ACC112 (cell line): Measurements from ENCODE around the gene FLNC.

Experiments
- H2AFZ ChIP-seq: fragments of 200-600 bp; sonication (generic); one replicate; pipeline ENCODE4 v1.6.0; 2017; ENCODE audit warnings: antibody characterized with exemption, low read length; ENCODE audit not compliant: unreplicated experiment
- H3K27ac ChIP-seq: fragments of 200-600 bp; sonication (generic); 2 replicates; pipeline ENCODE4 v1.5.1; 2014; ENCODE audit warnings: low read depth, mild to moderate bottlenecking, antibody characterized with exemption, low read length, moderate library complexity
- H3K27me3 ChIP-seq: fragments of 200-600 bp; sonication (generic); 2 replicates; pipeline ENCODE4 v1.6.1; 2014; ENCODE audit warnings: mild to moderate bottlenecking, antibody characterized with exemption, low read length, moderate library complexity, mixed read lengths; ENCODE audit not compliant: insufficient read depth
- H3K36me3 ChIP-seq: fragments of 200-600 bp; sonication (generic); 2 replicates; pipeline ENCODE4 v1.6.1; 2016; ENCODE audit warnings: mild to moderate bottlenecking, antibody characterized with exemption, low read length, moderate library complexity, mixed read lengths; ENCODE audit not compliant: insufficient read depth
- H3K4me1 ChIP-seq: fragments of 200-600 bp; sonication (generic); one replicate; pipeline ENCODE4 v1.6.1; 2016; ENCODE audit warnings: low read length, mixed read lengths; ENCODE audit not compliant: insufficient read depth, unreplicated experiment, control insufficient read depth
- H3K4me3 ChIP-seq: fragments of 200-600 bp; sonication (generic); 2 replicates; pipeline ENCODE4 v1.5.1; 2014; ENCODE audit warnings: mild to moderate bottlenecking, low read depth, low read length
- H3K79me2 ChIP-seq: fragments of 200-600 bp; sonication (generic); one replicate; pipeline ENCODE4 v1.6.0; 2016; ENCODE audit warnings: low read length; ENCODE audit not compliant: control insufficient read depth, unreplicated experiment, insufficient read depth

Gene FLNC

DNA sequence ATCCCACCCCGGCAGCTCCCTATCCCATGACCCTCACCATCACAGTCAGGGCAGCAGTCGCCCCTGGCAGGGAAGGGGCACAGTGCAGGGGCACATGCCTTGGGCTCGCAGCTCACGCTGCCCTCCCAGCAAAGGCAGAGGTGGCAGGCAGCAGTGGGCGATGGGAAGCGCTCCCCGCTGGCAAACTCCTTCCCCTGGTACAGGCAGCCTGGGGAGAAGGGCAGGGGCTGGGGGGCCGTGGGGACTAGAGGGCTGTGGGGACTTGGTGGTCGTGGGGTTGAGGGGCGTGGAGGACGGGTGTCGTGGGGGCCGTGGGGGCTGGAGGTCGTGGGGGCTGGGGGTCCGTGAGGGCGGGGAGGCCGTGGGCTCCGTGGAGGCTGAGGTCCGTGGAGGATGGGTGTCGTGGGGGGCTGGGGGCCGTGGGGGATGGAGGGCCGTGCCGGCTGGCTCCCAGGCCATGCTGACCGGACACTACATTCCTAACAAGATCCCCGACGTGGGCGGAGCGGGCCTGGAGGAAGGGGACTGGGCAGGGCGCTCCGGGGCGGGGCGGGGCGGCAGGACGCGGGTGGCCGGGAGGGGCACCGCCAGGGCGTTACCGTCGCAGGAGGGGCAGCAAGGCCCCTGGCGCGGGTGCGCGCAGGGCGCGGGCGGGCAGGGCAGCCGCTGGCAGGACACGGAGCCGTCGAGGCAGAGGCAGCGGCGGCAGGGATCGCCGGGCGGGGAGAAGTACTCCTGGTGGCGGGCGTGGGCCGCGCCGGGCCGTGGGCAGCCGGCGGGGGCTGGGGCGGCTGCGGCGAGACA, 60.3 kb downstream of the FLNC start:
- Histone ChIP-seq H3K27ac (no peak overlapping the region), H3K4me1 (no peaks in the 10 kb centered on the region), H3K79me2 (no peaks in the 10 kb centered on the region), H3K36me3 (no peaks in the 10 kb centered on the region), H2AFZ (no peak overlapping the region), H3K27me3 (peaks cover 17% of the 10 kb centered on the region; the same call in 1 of the 2 replicates), H3K4me3 (peak overlapping the region; percentile 33; the same call in 1 of the 2 replicates)

DNA sequence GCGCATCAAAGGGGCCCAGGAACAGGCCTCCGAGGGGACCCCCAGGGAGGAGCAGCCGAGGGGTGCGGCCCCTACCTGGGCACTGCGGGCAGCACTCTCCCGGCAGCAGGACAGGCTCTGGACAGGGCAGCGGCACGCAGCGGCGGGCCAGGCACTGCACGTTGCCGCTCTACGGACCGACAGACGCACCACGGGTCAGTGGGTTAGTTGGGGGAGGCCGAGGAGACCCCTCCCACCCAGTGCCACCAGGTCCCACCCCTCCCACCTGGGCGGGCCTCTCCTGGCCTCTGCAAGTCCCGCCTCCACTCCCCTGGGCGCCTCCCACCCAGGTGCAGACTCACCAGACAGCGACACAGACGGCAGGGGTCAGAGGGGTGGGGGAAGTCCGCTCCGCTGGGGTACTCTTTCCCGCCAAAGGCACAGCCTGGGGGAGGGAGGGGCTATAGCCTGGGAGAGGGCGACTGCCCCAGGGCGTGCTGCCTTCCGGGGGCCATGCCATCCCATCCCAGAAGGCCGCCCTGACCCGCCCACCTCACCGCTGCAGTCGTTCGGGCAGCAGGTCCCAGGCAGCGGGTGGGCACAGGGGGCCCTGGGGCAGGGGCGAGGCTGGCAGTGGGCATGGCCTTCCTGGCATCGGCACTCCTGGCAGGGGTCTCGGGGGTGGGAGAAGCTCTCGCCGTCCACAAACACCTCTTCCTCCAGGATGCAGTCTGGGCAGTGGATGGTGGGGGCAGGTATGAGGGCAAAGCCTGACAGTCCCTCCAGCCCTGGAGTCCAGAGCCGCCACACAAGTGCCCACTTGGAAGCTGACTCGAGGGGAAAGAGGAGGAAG, 61.1 kb downstream of the FLNC start:
- H3K36me3 ChIP-seq: no peaks in the 10 kb centered on the region

GRCh38 chr7:128891942-128892269, 61.7 kb downstream of the FLNC start:
- Histone ChIP-seq H3K79me2 (no peaks in the 10 kb centered on the region), H3K27ac (no peak overlapping the region), H3K4me1 (no peaks in the 10 kb centered on the region), H3K36me3 (no peaks in the 10 kb centered on the region), H3K27me3 (peaks cover 17% of the 10 kb centered on the region; the same call in 1 of the 2 replicates), H3K4me3 (no peak overlapping the region), H2AFZ (no peak overlapping the region)

More for the DNA sequence above, 61.1 kb downstream of the FLNC start:
- Histone ChIP-seq H2AFZ (no peak overlapping the region), H3K79me2 (no peaks in the 10 kb centered on the region), H3K27ac (no peak overlapping the region), H3K4me1 (no peaks in the 10 kb centered on the region), H3K4me3 (peak overlapping the region; percentile 33; the same call in 1 of the 2 replicates), H3K27me3 (peaks cover 17% of the 10 kb centered on the region; the same call in 1 of the 2 replicates)

GRCh38 chr7:128892521-128893250, 62.5 kb downstream of the FLNC start:
- no peak overlapping the region for H3K4me3 ChIP-seq
- no peaks in the 10 kb centered on the region for H3K36me3 ChIP-seq
- H3K27ac ChIP-seq: no peak overlapping the region
- H3K4me1 ChIP-seq: no peaks in the 10 kb centered on the region
- H3K79me2 ChIP-seq: no peaks in the 10 kb centered on the region
- peaks cover 17% of the 10 kb centered on the region; the same call in 1 of the 2 replicates for H3K27me3 ChIP-seq
- H2AFZ ChIP-seq: no peak overlapping the region

DNA sequence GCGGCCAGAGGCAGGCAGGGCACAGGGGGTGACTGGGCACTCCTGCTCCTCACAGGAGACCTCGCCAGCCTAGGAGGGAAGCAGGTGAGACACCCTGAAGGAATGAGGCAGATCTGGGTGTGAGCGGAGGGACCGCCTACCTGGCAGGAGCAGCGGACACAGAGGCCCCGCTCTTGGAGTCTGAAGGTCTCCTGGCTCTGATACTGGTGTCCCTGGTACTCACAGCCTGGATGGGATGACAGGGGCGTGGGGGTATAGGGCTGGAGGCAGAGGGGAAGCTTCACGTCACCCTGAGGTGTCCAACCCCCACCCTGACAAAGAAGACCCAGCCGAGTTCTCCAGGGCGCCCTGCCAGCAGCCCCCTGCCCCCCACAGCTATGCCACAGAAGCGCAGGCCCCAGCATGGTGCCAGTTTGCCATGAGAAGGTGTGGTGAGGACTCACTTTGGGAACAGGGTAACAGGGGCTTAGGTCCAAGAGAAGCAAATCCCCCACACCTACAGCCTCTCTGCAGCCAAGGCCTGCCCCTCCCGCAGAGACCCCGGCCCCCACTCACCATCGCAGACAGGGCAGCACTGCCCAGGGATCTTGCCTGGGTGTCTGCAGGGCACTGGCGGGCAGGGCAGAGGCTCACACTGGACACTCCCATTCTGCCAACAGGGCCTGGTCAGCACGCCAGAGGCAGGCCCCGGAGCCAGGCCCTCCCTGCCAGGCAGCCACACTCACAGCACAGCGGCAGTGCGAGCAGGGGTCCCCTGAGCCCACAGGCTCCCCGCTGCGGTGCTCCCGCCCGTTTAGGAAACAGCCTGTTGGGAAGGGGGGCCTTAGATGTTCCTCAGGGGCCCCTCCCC, 63.3 kb downstream of the FLNC start:
- no peak overlapping the region for H3K27ac ChIP-seq
- H2AFZ ChIP-seq: no peak overlapping the region
- no peaks in the 10 kb centered on the region for H3K79me2 ChIP-seq
- H3K36me3 ChIP-seq: no peaks in the 10 kb centered on the region
- H3K4me3 ChIP-seq: no peak overlapping the region
- no peaks in the 10 kb centered on the region for H3K4me1 ChIP-seq
- H3K27me3 ChIP-seq: peaks cover 17% of the 10 kb centered on the region; the same call in 1 of the 2 replicates

DNA sequence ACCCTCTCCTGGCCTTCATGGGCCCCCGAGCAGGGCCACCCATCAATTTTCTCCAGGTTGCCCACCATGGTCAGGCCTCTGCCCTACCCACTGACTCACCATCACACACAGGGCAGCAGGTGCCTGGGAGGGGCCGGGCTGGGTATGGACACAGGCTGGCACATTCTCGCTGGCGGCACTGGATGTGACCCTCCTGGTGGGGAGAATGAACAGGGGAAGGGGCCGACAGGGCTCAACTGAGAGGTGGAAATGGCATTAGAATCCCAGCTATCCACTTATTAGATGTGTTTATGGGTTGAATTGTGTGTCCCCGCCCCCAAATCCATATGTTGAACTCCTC, 63.9 kb downstream of the FLNC start:
- H3K27me3 ChIP-seq: peaks cover 17% of the 10 kb centered on the region; the same call in 1 of the 2 replicates
- H3K79me2 ChIP-seq: no peaks in the 10 kb centered on the region
- no peak overlapping the region for H3K27ac ChIP-seq
- H3K4me3 ChIP-seq: no peak overlapping the region
- no peak overlapping the region for H2AFZ ChIP-seq
- H3K4me1 ChIP-seq: no peaks in the 10 kb centered on the region
- no peaks in the 10 kb centered on the region for H3K36me3 ChIP-seq

DNA sequence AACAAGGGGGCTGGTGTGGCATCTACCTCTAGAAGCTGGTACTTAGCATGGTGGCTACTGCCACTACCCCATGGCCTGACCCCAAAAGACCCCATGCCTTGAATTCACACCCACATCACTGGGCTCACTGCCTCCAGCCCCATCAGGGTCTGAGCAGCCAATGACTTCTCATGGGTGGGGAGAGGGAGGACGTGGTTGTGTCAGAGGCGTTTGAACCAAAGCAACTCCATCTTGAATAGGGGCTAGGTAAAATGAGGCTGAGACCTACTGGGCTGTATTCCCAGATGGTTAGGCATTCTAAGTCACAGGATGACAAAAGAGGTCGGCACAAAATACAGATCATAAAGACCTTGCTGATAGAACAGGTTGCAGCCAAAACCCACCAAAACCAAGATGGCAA, 65.1 kb downstream of the FLNC start:
- no peaks in the 10 kb centered on the region for H3K4me1 ChIP-seq
- H3K79me2 ChIP-seq: no peaks in the 10 kb centered on the region
- no peak overlapping the region for H3K27ac ChIP-seq
- no peaks in the 10 kb centered on the region; the same call in 1 of the 2 replicates for H3K36me3 ChIP-seq
- H3K4me3 ChIP-seq: no peak overlapping the region
- H3K27me3 ChIP-seq: peaks cover 18% of the 10 kb centered on the region; the same call in 1 of the 2 replicates
- H2AFZ ChIP-seq: no peak overlapping the region

DNA sequence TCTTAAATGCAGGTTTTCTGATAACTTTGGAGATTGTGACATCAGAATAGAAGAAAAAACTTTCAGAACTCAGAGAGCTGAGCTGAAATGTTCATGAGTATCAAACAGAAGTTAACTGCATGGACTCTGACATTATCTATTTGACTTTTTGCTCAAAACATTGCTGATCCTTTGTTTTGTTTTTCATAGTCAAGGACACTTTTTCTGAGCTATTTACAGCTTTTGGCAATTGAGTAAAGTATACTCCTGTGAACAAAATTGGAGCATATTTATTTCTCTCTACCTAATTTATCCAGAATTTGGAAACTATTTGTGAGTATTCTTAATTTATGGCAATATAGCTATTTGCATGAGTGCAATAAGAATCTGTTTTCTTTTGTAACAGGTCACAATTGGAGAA, 69.2 kb downstream of the FLNC start:
- Histone ChIP-seq H3K27ac (no peak overlapping the region), H2AFZ (no peak overlapping the region), H3K36me3 (no peaks in the 10 kb centered on the region; the same call in 1 of the 2 replicates), H3K4me3 (no peak overlapping the region), H3K79me2 (no peaks in the 10 kb centered on the region), H3K27me3 (peaks cover 7% of the 10 kb centered on the region; the same call in 1 of the 2 replicates), H3K4me1 (peaks cover 9% of the 10 kb centered on the region)

GRCh38 chr7:128900237-128900636, 70.0 kb downstream of the FLNC start:
- Histone ChIP-seq H3K27me3 (peaks cover 7% of the 10 kb centered on the region; the same call in 1 of the 2 replicates), H3K36me3 (no peaks in the 10 kb centered on the region; the same call in 1 of the 2 replicates), H2AFZ (no peak overlapping the region), H3K4me1 (peaks cover 9% of the 10 kb centered on the region), H3K79me2 (no peaks in the 10 kb centered on the region), H3K27ac (no peak overlapping the region), H3K4me3 (no peak overlapping the region)
